Measurements from ENCODE around the gene DHRS3.

DNA sequence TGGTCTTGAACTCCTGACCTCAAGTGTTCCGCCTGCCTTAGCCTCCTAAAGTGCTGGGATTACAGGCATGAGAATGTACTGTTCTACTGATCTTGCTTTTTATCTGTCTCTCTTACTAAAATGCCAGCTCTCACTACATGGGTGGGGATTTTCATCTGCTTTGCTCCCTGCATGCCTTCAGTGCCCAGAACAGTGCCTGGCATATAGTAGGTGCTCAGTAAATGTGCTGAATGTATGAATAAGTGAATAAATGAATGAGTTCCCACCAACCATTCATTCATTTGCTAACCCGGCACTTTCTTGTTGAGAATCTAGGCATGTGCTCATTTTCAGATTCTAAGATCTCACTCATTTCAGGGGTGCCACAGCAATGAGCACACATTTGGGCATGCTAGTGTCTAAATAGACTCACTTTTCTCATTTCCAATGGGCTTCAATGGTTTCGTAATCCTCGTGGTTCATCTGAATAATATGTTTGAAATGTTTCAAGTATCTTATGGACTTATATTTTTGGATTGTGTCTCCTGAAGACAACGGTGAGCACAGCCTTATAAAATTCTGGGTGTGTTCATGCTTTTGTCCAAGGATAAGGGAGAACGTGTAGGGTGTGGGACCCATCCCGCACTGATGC lies 7.6 kb downstream of the DHRS3 start:
- TF ChIP-seq, protein P1, sequence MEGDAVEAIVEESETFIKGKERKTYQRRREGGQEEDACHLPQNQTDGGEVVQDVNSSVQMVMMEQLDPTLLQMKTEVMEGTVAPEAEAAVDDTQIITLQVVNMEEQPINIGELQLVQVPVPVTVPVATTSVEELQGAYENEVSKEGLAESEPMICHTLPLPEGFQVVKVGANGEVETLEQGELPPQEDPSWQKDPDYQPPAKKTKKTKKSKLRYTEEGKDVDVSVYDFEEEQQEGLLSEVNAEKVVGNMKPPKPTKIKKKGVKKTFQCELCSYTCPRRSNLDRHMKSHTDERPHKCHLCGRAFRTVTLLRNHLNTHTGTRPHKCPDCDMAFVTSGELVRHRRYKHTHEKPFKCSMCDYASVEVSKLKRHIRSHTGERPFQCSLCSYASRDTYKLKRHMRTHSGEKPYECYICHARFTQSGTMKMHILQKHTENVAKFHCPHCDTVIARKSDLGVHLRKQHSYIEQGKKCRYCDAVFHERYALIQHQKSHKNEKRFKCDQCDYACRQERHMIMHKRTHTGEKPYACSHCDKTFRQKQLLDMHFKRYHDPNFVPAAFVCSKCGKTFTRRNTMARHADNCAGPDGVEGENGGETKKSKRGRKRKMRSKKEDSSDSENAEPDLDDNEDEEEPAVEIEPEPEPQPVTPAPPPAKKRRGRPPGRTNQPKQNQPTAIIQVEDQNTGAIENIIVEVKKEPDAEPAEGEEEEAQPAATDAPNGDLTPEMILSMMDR (IDR thresholded peaks at IDR 0.05): no peak
- TF ChIP-seq POLR2A (IDR thresholded peaks at IDR 0.05): no peak
- TF ChIP-seq POLR2AphosphoS5 (IDR thresholded peaks at IDR 0.05): no peak
- no peak for TF ChIP-seq EP300 (IDR thresholded peaks at IDR 0.05)
